Neural crest cell (in vitro differentiated cells): Measurements from ENCODE around the gene SEMA3G. TPM values are rescaled to one million over a fixed set of nuclear protein-coding genes. Genes with fewer than 3 reads are reported as not detected.

Source experiments
- DNase-seq: peaks from one replicate; pipeline ENCODE4 v3.0.0; 2021; ENCODE audit warnings: low read depth, mixed read lengths, low spot score
- H3K27ac Mint-ChIP-seq: one replicate; pipeline ENCODE4 v1.8.0; 2021; ENCODE audit warnings: mild to moderate bottlenecking, mixed read lengths; ENCODE audit not compliant: unreplicated experiment
- H3K27me3 Mint-ChIP-seq: 2 replicates; pipeline ENCODE4 v1.8.0; 2021; ENCODE audit warnings: low read depth, mild to moderate bottlenecking, mixed read lengths
- H3K36me3 Mint-ChIP-seq: 2 replicates; pipeline ENCODE4 v1.8.0; 2021; ENCODE audit warnings: low read depth, mild to moderate bottlenecking, mixed read lengths
- H3K4me1 Mint-ChIP-seq: 2 replicates; pipeline ENCODE4 v1.8.0; 2021; ENCODE audit warnings: mixed read lengths
- H3K4me3 Mint-ChIP-seq: one replicate; pipeline ENCODE4 v1.8.0; 2021; ENCODE audit warnings: mild to moderate bottlenecking, mixed read lengths
- H3K9me3 Mint-ChIP-seq: 2 replicates; pipeline ENCODE4 v1.8.0; 2021; ENCODE audit warnings: mixed read lengths
- CTCF ChIP-seq: fragments of 200-600 bp; sonication (generic); conservative IDR thresholded peaks from 2 replicates; pipeline ENCODE4 v1.5.0; 2021; ENCODE audit warnings: antibody characterized with exemption, mild to moderate bottlenecking
- total RNA-seq: library from RNA; stranded (reverse); gene quantifications from 2 replicates; pipeline ENCODE4 v1.2.1, GENCODE V29; 2021

SEMA3G gene
- total RNA-seq, 1 donor from 2014 or later, result 5.2 TPM

- no peak overlapping the region for H3K4me3 Mint-ChIP-seq
- no peaks in the 10 kb centered on the region for H3K9me3 Mint-ChIP-seq
- no peaks in the 10 kb centered on the region for H3K4me1 Mint-ChIP-seq
- H3K36me3 Mint-ChIP-seq, result peaks cover 4% of the 10 kb centered on the region
- H3K27me3 Mint-ChIP-seq, result no peaks in the 10 kb centered on the region
- H3K27ac Mint-ChIP-seq, result no peak overlapping the region
- no peak for DNase-seq
- no peak for TF ChIP-seq CTCF
These were observed 23.4 kb upstream of the SEMA3G start for GRCh38 chr3:52468336-52468735.

GRCh38 chr3:52463416-52463815, 18.5 kb upstream of the SEMA3G start:
- no peaks in the 10 kb centered on the region for H3K9me3 Mint-ChIP-seq
- peaks cover 14% of the 10 kb centered on the region for H3K36me3 Mint-ChIP-seq
- TF ChIP-seq CTCF, result no peak
- no peaks in the 10 kb centered on the region for H3K27me3 Mint-ChIP-seq
- no peak for DNase-seq
- peaks cover under 1% of the 10 kb centered on the region for H3K4me1 Mint-ChIP-seq
- H3K27ac Mint-ChIP-seq, result no peak overlapping the region
- no peak overlapping the region for H3K4me3 Mint-ChIP-seq

DNA sequence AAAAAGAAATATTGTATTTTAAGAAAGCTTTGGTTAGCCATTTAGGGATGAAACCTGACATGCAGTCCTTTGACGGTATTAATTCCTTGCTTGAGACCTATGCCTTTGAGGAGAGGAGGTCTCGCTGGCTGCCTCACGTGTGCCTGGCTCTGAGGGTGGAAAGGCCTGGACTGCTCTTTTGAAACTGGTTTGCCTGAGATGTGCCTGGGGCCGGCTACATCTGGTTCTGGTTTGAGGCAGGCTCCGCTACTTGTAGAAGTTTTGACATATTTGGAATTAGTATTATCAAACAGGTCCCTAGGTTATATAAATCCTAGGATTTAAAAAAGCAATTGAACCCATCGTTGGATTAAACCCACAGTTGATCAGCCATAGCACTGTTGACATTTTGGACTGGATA, 17.0 kb upstream of the SEMA3G start:
- no peak for DNase-seq
- no peak overlapping the region for H3K4me3 Mint-ChIP-seq
- H3K4me1 Mint-ChIP-seq, result peaks cover 16% of the 10 kb centered on the region
- H3K9me3 Mint-ChIP-seq, result no peaks in the 10 kb centered on the region
- no peak for TF ChIP-seq CTCF
- H3K27me3 Mint-ChIP-seq, result no peaks in the 10 kb centered on the region
- H3K27ac Mint-ChIP-seq, result no peak overlapping the region
- H3K36me3 Mint-ChIP-seq, result peaks cover 21% of the 10 kb centered on the region

DNA sequence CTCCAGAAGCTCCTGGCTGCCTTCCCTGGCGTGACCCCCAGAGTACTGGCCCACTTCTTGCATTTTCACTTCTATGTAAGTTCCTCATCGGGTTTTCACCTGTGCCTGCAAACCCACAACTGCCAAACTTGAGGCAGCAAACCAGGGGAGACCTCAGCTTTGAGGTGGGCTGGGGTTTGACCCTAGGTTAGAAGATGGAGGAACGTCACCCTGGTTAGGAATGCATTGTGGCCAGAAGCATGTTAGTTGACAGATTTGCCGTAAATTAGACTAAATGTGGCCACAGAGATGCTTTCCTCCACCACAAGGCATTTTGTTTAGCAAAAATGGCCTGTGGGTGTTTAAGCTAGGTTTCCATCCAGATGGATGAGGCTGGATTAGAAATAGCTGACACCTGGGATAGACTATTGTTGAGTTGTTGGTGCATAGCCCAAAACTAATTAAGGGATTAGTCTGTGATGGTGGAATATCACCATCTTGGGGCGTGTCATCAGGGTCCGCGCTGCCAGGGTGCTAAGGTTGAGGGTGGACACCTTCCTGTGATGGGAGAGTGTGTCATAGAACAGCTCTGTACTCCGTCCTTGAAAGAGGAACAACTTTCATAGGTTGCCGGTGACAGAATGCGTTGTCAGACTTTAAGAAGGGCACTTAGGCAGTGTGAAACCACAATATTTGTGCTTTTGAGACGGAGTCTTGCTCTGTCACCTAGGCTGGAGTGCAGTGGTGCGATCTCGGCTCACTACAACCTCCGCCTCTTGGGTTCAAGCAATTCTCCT, 14.1 kb upstream of the SEMA3G start:
- peaks cover 33% of the 10 kb centered on the region for H3K4me1 Mint-ChIP-seq
- no peak for DNase-seq
- TF ChIP-seq CTCF, result no peak
- no peaks in the 10 kb centered on the region for H3K9me3 Mint-ChIP-seq
- H3K4me3 Mint-ChIP-seq, result no peak overlapping the region
- H3K27me3 Mint-ChIP-seq, result no peaks in the 10 kb centered on the region
- peaks cover 18% of the 10 kb centered on the region for H3K36me3 Mint-ChIP-seq
- no peak overlapping the region for H3K27ac Mint-ChIP-seq

DNA sequence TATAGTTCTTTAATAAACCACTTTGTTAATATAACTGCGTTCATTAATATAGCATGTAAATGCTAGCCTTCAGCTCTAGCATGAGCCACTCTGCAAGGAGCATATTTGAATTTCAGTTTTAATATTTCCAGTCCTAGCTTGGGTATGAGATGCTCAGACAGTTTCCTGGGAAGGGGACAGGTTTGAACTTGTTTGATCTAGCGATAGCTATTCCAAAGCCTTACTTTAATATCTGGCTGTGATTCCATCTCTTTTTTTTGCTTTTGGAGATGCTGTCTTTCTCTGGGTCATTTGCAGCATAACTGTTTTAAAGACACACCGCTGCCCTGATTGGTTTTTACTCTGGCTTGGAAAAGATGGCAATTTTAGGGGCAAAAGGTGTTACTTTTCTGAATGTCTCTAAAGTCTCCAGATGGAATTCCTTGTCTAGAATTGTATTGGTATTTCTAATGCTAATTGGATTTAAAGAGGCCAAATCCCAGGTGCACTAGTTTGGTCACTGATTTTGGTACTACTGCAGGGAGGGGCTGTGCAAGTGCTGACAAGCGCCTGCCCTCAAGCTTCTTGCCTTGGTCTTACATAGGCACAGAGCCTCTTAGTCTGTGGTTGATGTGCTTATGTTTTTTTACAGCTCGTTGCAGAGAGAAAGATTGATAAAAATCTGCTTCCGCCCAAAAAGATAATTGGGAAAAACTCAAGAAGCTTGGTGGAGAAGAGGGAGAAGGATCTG, 13.3 kb upstream of the SEMA3G start:
- TF ChIP-seq CTCF, result no peak
- H3K9me3 Mint-ChIP-seq, result no peaks in the 10 kb centered on the region
- H3K27ac Mint-ChIP-seq, result no peak overlapping the region
- peaks cover 16% of the 10 kb centered on the region for H3K36me3 Mint-ChIP-seq
- no peak for DNase-seq
- peak overlapping the region; percentile 94 for H3K4me3 Mint-ChIP-seq
- peaks cover 37% of the 10 kb centered on the region for H3K4me1 Mint-ChIP-seq
- no peaks in the 10 kb centered on the region for H3K27me3 Mint-ChIP-seq
